Mesendoderm (in vitro differentiated cells): Measurements from ENCODE around the gene RGS6.

ENCODE experiments used
- DNase-seq: peaks from one replicate; pipeline ENCODE4 v3.0.0; 2013
- H2AK5ac ChIP-seq: 2 replicates; pipeline ENCODE4 v1.6.1; 2013; ENCODE audit warnings: low read length, inconsistent platforms
- H2BK120ac ChIP-seq: 2 replicates; pipeline ENCODE4 v1.6.1; 2013; ENCODE audit warnings: low read depth, mild to moderate bottlenecking, low read length, moderate library complexity, mixed read lengths
- H2BK15ac ChIP-seq: replicated peaks from 2 replicates; pipeline ENCODE4 v1.6.1; 2013; ENCODE audit warnings: low read depth, mild to moderate bottlenecking, moderate library complexity
- H2BK5ac ChIP-seq: 2 replicates; pipeline ENCODE4 v1.6.1; 2013; ENCODE audit warnings: low read length, inconsistent platforms
- H3K18ac ChIP-seq: 2 replicates; pipeline ENCODE4 v1.6.1; 2013; ENCODE audit warnings: mild to moderate bottlenecking, low read length, mixed read lengths
- H3K23ac ChIP-seq: one replicate; pipeline ENCODE4 v1.6.1; 2013; ENCODE audit warnings: low read length
- H3K27ac ChIP-seq: 2 replicates; pipeline ENCODE4 v1.5.1; 2013; ENCODE audit warnings: low read depth, mild to moderate bottlenecking, inconsistent platforms, low read length, moderate library complexity
- H3K27me3 ChIP-seq: 2 replicates; pipeline ENCODE4 v1.6.1; 2013; ENCODE audit warnings: low read length, control low read depth, mild to moderate bottlenecking, inconsistent platforms; ENCODE audit not compliant: insufficient read depth, poor library complexity
- H3K36me3 ChIP-seq: 2 replicates; pipeline ENCODE4 v1.6.1; 2013; ENCODE audit warnings: low read length, inconsistent platforms; ENCODE audit not compliant: control insufficient read depth, insufficient read depth
- H3K4ac ChIP-seq: one replicate; pipeline ENCODE4 v1.6.1; 2013; ENCODE audit warnings: low read depth, mild to moderate bottlenecking, low read length, moderate library complexity
- H3K4me1 ChIP-seq: 2 replicates; pipeline ENCODE4 v1.6.1; 2013; ENCODE audit warnings: low read depth, low read length, inconsistent platforms; ENCODE audit not compliant: control insufficient read depth
- H3K4me2 ChIP-seq: 2 replicates; pipeline ENCODE4 v1.6.1; 2013; ENCODE audit warnings: low read length
- H3K4me3 ChIP-seq: 2 replicates; pipeline ENCODE4 v1.5.1; 2013; ENCODE audit warnings: mild to moderate bottlenecking, low read length
- H3K56ac ChIP-seq: one replicate; pipeline ENCODE4 v1.6.1; 2013; ENCODE audit warnings: low read length
- H3K79me1 ChIP-seq: 2 replicates; pipeline ENCODE4 v1.6.1; 2013; ENCODE audit warnings: low read length, inconsistent platforms
- H3K79me2 ChIP-seq: 2 replicates; pipeline ENCODE4 v1.6.1; 2013; ENCODE audit warnings: mild to moderate bottlenecking, low read length; ENCODE audit not compliant: control insufficient read depth, insufficient read depth
- H3K9ac ChIP-seq: 2 replicates; pipeline ENCODE4 v1.6.1; 2013; ENCODE audit warnings: low read length, inconsistent platforms
- H4K5ac ChIP-seq: one replicate; pipeline ENCODE4 v1.6.1; 2013; ENCODE audit warnings: low read length
- H4K8ac ChIP-seq: one replicate; pipeline ENCODE4 v1.6.1; 2013; ENCODE audit warnings: low read depth, mild to moderate bottlenecking, control low read depth, low read length, moderate library complexity
- WGBS: extraction: QIAGEN DNeasy Blood & Tissue Kit; methylation state at CpG from one replicate; pipeline ENCODE4 v1.1.7; 2013; ENCODE audit warnings: low lambda C conversion rate, missing lambda C conversion rate; ENCODE audit not compliant: insufficient coverage; ENCODE audit errors: extremely low coverage; 5-methylcytosine and 5-hydroxymethylcytosine counted together

RGS6 gene

DNA sequence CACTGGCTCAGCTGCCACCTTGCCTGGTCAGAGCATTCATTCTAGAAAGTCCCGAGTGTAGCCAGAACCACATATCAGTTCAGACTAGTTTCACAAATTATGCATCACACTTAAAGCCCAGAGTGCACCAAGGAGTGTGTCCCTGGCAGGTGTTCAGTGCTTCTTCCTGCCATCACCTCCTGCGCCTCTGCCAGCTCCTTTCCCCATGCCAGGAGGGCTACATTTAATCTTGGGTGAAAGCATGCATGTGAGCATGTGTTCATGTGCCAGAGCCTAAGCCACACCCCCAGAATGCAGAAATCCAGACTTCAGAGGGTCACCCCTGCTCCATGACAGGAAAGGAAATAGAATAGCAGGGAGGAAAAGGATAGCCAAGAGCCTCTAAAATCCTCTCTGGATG lies 580.1 kb downstream of the RGS6 start:
- Histone ChIP-seq H3K9ac (no peak overlapping the region), H2AK5ac (no peak overlapping the region), H3K4me1 (no peaks in the 10 kb centered on the region), H4K5ac (no peak overlapping the region), H3K4me3 (no peak overlapping the region), H3K18ac (no peak overlapping the region), H4K8ac (no peak overlapping the region), H3K4ac (no peak overlapping the region), H3K36me3 (no peaks in the 10 kb centered on the region), H3K56ac (no peak overlapping the region), H3K79me1 (no peaks in the 10 kb centered on the region), H3K27ac (no peak overlapping the region), H2BK15ac (no peak overlapping the region), H3K79me2 (no peaks in the 10 kb centered on the region), H2BK5ac (no peak overlapping the region), H3K27me3 (no peaks in the 10 kb centered on the region), H3K4me2 (no peak overlapping the region), H3K23ac (no peak overlapping the region), H2BK120ac (no peak overlapping the region)
- DNase-seq: no peak
- WGBS: no CpG with 5 or more reads among the region's 2 CpGs

DNA sequence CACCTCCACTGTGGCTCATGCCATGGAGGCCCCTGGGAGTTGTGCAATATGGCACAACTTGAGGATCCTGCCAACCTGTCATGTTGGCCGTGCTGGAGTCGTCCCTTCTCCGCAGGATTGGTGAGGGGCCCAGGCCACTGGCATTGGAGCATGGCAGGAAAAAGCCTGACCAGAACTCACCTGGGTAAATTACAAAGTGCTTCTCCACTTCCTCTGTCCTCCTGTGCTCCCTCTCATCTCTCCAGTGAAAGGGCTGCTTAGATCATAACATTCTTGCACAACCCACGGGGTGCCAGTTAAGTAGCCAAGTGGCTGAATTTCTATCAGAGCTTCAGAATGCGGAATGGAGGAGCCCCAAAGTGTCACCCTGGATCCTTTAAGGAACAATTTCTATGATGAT lies 580.7 kb downstream of the RGS6 start:
- Histone ChIP-seq H3K4ac (no peak overlapping the region), H3K79me1 (no peaks in the 10 kb centered on the region), H3K23ac (no peak overlapping the region), H3K18ac (no peak overlapping the region), H2BK5ac (no peak overlapping the region), H3K36me3 (no peaks in the 10 kb centered on the region), H2AK5ac (no peak overlapping the region), H2BK120ac (no peak overlapping the region), H3K27ac (no peak overlapping the region), H3K79me2 (no peaks in the 10 kb centered on the region), H3K27me3 (no peaks in the 10 kb centered on the region), H4K8ac (no peak overlapping the region), H3K4me3 (no peak overlapping the region), H3K9ac (no peak overlapping the region), H3K56ac (no peak overlapping the region), H2BK15ac (no peak overlapping the region), H4K5ac (no peak overlapping the region), H3K4me1 (no peaks in the 10 kb centered on the region), H3K4me2 (no peak overlapping the region)
- no peak for DNase-seq
- WGBS: no CpG with 5 or more reads among the region's 5 CpGs

DNA sequence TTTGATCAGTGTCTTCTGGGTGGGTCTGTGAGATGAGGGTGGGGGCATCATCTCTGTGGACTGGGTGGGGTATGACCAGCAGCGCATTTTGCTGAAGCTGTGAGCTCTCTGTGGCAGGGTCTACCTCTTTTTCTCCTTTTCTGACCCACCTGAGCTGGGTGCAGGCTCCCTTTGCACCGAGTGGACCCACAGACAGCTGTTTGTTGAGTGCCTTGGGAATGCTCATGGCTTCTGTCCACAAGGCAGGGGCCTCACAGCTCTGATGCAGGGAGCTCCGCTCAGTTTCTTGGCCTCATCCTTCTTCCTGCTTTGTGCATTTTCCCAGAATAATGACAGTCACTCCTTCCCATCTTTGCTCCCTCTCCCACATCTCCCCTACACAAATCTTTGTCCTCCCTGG lies 581.1 kb downstream of the RGS6 start:
- H3K4me3 ChIP-seq: no peak overlapping the region
- no peak for DNase-seq
- no peaks in the 10 kb centered on the region for H3K79me2 ChIP-seq
- no peak overlapping the region for H3K27ac ChIP-seq
- no peak overlapping the region for H3K23ac ChIP-seq
- no peak overlapping the region for H4K8ac ChIP-seq
- H2BK5ac ChIP-seq: no peak overlapping the region
- no peaks in the 10 kb centered on the region for H3K36me3 ChIP-seq
- no peak overlapping the region for H3K4ac ChIP-seq
- no peak overlapping the region for H3K56ac ChIP-seq
- no peaks in the 10 kb centered on the region for H3K27me3 ChIP-seq
- H2BK120ac ChIP-seq: no peak overlapping the region
- no peak overlapping the region for H3K9ac ChIP-seq
- no peak overlapping the region for H2BK15ac ChIP-seq
- H4K5ac ChIP-seq: no peak overlapping the region
- no peak overlapping the region for H3K18ac ChIP-seq
- H2AK5ac ChIP-seq: no peak overlapping the region
- H3K4me1 ChIP-seq: no peaks in the 10 kb centered on the region
- no peaks in the 10 kb centered on the region for H3K79me1 ChIP-seq
- no peak overlapping the region for H3K4me2 ChIP-seq
- WGBS: no CpG with 5 or more reads among the region's 3 CpGs

DNA sequence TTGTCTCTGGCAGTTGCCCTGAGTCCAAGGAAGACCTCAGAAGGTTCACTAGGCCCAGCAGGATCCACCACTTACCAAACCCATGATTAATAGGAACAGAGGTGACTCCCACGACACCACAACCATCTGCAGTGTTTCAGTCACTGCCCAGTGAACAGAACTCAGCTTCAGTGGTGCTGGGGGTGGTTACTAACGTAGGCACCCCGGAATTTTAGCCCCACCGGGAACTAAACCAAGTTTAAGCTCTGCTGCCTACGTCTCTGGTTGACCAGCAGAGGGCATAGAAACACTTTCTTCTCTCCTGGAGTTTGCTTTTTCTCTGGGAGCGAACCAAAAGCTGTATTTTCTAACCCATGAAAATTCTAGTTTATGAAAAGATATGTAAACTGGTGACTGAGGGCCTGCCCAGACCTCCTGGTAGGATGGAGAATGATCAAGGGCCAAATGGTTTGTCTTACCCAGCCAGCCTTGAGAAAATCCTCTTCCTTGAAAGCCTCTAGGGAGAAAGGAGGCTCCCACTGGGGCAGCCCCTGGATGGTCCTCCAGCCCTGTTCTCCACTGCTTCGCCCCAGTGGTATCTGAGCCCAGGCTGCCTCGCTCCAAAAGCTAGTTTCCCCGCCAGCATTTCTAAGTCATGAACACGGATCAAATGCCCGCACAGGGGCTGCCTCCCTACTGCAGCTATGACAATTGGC lies 581.9 kb downstream of the RGS6 start:
- Histone ChIP-seq H2BK15ac (no peak overlapping the region), H2BK5ac (no peak overlapping the region), H3K4me2 (no peak overlapping the region), H3K27me3 (no peaks in the 10 kb centered on the region), H3K4me3 (no peak overlapping the region), H2AK5ac (no peak overlapping the region), H3K27ac (no peak overlapping the region), H4K8ac (no peak overlapping the region), H3K79me2 (no peaks in the 10 kb centered on the region), H3K23ac (no peak overlapping the region), H3K56ac (no peak overlapping the region), H3K36me3 (no peaks in the 10 kb centered on the region), H3K9ac (no peak overlapping the region), H2BK120ac (no peak overlapping the region), H3K4ac (no peak overlapping the region), H3K4me1 (no peaks in the 10 kb centered on the region), H3K79me1 (no peaks in the 10 kb centered on the region), H3K18ac (no peak overlapping the region), H4K5ac (no peak overlapping the region)
- WGBS: no CpG with 5 or more reads among the region's 11 CpGs
- peak; percentile 46 for DNase-seq

DNA sequence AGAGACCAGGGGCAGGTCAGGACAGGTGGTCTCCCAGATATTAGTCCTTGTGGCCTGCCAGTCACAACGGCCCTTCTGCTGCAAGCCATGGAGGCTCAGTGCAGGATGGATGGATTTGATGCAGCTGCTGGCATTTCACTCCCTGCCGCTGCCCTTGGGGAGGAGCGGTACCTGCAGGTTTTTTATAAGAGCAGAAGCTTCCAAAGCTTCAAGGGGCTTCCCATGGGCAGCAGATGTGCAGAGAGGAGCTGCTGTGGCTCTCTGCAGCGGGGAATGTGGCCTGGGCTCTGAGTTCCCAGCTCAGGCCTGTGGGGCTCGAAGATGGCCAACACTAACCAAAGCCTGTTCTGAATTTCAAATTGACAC lies 582.4 kb downstream of the RGS6 start:
- Histone ChIP-seq H2BK120ac (no peak overlapping the region), H3K4me3 (no peak overlapping the region), H3K27me3 (no peaks in the 10 kb centered on the region), H2BK5ac (no peak overlapping the region), H3K27ac (no peak overlapping the region), H3K4ac (no peak overlapping the region), H4K8ac (no peak overlapping the region), H2AK5ac (no peak overlapping the region), H3K23ac (no peak overlapping the region), H2BK15ac (no peak overlapping the region), H3K9ac (no peak overlapping the region), H3K56ac (no peak overlapping the region), H3K4me2 (no peak overlapping the region), H3K36me3 (no peaks in the 10 kb centered on the region), H3K4me1 (no peaks in the 10 kb centered on the region), H4K5ac (no peak overlapping the region), H3K79me1 (no peaks in the 10 kb centered on the region), H3K79me2 (no peaks in the 10 kb centered on the region), H3K18ac (no peak overlapping the region)
- no CpG with 5 or more reads among the region's 5 CpGs for WGBS
- no peak for DNase-seq
